Activated CD4-positive, CD25-positive, alpha-beta regulatory T cell treated with anti-CD3 and anti-CD28 coated beads, Interleukin-2, amount 50 U/mL, for 24 hours (primary cell): Measurements from ENCODE around the gene NFKBIL1.
"Not testable (repeated sequence)": the region's sequence is repeated elsewhere in the genome, so short reads cannot be mapped to it uniquely, and the experiment has no call there.

Experiments used
- ATAC-seq, 2 donors: fragments of 150-1000 bp; cut with Tn5 transposase; one replicate each; pipeline ENCODE4 v1.10.0; 2021; ENCODE audit warnings: mild to moderate bottlenecking in 1 of 2, moderate library complexity in 1 of 2

NFKBIL1 gene, protein sequence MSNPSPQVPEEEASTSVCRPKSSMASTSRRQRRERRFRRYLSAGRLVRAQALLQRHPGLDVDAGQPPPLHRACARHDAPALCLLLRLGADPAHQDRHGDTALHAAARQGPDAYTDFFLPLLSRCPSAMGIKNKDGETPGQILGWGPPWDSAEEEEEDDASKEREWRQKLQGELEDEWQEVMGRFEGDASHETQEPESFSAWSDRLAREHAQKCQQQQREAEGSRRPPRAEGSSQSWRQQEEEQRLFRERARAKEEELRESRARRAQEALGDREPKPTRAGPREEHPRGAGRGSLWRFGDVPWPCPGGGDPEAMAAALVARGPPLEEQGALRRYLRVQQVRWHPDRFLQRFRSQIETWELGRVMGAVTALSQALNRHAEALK

DNA sequence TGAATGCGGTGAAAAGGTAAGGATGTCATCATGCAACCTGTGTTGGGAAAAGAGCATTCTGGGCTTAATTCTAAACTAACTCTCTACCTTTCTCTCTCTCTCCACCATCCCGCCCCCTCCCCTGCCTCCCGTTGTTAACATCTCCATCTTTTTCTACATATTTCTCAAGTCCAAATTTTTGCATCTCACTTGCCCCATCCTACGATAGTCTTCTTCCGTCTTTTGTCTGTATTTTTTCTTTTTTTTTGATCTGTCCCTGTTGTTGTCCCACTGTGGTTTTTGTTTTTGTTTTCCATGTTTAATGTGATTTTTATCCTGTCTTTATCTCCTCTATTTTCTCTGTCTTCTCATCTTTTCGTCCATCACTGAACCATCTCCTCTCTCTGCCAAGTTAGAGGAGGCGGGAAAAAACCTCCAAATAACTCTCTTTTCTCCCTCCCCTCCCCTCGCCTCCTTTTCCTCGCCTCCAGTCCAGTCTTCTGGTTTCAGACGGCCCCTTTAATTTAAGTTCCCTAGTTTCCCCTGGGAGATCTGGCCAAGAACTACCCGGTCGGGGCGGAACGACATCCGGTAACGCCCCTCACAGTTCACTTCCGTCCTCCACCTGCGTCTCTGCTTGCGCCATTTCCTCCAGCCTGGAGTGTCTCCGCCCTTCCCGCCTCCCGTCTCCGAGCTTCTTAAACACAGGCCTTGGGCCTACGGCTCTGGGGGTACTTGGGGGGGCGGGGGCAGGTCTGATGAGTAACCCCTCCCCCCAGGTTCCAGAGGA is at the start of gene NFKBIL1:
Gene NFKBIL1 (plus strand): TSS at position 651 of the 769 bp plus-strand sequence. CDS start 87 bp downstream, at position 738.
- ATAC-seq: peak; percentile 91

GRCh38 chr6:31498748-31499147 is 48.7 kb upstream of the NFKBIL1 start:
- ATAC-seq: no peak

GRCh38 chr6:31499648-31500047 is 47.8 kb upstream of the NFKBIL1 start:
- not testable (repeated sequence) for ATAC-seq

DNA sequence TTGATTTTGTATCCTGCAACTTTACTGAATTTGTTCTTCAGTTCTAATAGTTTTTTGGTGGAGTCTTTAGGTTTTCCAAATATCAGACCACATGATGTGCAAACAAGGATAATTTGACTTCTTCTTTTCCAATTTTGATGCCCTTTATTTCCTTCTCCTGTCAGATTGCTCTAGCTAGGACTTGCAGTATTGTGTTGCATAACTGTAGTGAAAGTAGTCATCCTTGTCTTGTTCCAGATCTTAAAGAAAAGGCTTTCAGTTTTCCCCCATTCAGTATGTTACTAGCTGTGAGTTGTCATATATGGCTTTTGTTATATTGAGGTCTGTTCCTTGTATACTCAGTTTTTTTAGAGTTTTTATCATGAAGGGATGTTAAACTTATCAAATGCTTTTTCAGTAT is 44.8 kb upstream of the NFKBIL1 start:
- ATAC-seq: no peak

DNA sequence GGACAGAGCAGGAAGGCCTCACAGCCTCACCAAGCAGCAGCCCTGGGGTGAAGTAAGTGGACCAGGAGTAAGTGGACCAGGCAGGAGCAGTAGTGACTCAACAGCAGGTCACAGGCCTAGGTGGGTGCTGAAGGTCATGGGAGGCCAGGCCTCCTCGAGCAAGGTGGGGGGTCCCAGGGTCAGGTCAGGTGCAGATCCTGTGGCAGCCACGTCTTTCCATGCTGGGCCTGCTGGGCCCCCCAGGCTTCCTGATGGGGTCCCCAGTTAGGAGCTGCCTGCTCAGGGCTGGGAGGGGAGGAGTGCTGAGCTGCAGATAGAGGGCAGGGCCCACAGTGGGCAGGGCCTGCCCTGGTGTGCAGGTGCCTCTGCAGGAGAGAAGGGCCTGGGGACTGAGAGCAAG is 38.4 kb upstream of the NFKBIL1 start:
- ATAC-seq: not testable (repeated sequence)

DNA sequence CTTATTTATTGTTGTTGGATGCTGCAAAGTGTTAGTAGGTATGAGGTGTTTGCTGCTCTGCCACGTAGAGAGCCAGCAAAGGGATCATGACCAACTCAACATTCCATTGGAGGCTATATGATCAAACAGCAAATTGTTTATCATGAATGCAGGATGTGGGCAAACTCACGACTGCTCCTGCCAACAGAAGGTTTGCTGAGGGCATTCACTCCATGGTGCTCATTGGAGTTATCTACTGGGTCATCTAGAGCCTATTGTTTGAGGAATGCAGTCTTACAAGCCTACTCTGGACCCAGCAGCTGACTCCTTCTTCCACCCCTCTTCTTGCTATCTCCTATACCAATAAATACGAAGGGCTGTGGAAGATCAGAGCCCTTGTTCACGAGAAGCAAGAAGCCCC is 37.4 kb upstream of the NFKBIL1 start:
- ATAC-seq: no peak

DNA sequence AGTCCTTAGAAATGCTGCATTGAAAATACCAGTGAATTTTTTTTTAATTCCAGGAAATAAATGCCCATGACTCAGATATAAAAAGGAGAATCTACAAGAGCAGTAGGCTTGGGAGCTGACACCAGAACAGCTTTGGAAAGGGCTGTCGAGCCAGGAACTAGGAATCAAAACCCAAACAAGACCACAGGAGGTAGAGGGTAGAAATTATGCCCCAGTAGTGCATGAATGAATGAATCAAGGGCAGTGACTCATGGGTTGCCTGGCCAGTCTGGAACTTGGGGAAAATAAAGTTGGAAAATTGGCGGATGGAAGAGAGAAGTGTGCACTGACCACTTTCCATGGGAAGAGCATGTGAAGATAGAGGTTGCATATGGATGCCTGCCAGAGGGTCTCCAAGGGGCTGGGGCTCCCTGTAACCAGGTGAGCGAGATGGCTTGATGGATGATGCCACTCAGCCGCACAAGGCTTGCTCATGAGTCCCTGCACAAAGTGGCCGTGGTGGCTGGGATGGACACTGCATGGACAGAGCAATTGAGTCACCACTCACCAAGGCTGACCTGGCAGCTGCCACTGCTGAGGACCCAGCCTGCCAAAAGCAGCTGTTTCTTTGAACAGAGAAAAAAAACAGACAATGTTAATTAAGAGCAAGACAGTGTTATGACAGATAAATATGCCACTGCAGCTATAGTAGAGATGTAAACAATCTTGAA is 33.8 kb upstream of the NFKBIL1 start:
- no peak for ATAC-seq

GRCh38 chr6:31521835-31522234 is 25.6 kb upstream of the NFKBIL1 start:
- no peak for ATAC-seq

- no peak for ATAC-seq
These were observed 21.9 kb upstream of the NFKBIL1 start for GRCh38 chr6:31525553-31525931.

DNA sequence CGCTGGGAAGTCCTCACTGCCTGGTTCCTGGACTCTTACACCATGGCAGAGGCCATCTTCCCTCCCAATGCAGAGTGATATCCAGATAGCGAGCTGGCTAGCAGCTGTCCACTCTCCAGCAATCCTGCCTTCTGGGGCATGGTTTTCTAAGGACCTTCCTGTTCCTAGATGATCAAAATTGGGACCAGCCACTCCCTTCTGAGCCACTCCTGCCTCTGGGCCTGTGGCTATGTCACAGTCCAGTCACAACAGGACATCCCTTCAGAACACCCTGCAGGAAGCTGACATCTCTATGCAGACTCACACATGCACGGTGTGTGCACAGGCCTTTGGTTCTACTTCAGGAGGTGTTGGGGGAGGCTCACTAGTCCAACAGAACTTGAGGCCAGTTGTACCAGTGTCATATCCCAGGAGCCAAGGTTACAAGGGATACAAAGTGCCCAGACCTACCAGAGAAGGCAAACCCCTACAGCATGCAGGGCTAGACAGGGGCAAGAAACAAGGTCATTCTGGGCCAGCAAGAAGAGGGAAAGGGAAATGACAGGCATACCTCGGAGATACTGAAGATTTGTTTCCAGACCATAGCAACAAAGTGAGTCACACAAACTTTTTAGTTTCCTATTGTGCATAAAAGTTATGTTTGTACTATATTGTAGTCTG is 21.3 kb upstream of the NFKBIL1 start:
- ATAC-seq: peak in 1 of 2 donors; percentile 7

DNA sequence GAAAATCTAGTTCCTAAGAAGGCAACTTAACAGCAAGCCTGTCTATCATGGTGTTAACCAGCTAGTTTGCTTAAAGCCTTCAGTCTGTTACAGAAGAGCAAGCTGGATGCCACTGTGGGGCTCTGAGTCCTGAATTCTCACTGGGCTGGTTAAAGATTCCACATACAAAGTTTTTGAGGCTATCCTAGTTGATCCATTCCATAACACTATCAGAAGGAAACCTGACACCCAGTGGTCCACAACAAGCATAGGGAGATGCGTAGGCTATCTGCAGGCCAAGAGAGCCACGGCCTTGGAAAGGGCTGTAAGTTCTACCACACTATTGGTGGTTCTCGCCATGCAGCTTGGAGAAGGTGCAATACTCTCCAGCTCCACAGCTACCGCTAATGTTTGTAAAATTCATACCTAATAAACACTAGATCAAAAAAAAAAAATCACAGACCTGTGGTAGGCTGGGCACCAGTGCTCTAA is 19.1 kb upstream of the NFKBIL1 start:
- ATAC-seq: no peak

GRCh38 chr6:31528821-31529328 is 18.5 kb upstream of the NFKBIL1 start, which contains the start of gene MCCD1:
Gene MCCD1 (plus strand): TSS chr6:31528962. CDS start chr6:31529015, 53 bp downstream.
- no peak for ATAC-seq

DNA sequence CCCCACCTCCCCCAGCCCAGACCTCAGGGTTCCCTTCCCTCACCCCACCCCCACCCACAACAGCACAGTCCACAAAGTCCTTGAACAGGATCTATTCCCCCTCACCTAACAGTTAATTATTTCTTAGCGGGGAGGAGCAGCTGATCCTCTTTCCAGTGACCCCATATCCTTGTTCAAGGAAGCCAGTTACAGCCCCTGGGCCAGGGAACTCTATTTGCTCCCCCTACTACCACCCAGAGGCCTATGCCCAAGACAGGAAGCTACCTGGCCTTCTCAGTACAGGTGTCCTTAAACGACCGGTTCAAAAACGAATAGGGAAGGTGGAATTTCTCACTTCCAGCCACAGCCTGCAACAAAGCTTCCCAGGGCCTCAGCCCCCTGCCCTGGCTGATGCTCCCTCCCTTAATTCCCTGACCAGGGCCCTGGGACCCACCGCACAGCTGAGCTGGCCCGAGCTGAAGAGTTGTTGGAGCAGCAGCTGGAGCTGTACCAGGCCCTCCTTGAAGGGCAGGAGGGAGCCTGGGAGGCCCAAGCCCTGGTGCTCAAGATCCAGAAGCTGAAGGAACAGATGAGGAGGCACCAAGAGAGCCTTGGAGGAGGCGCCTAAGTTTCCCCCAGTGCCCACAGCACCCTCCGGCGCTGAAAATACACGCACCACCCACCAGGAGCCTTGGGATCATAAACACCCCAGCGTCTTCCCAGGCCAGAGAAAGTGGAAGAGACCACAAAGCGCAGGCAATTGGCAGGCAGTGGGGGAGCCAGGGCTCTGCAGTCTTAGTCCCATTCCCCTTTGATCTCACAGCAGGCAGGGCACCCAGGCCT is 17.9 kb upstream of the NFKBIL1 start:
- ATAC-seq: peak in 1 of 2 donors; percentile 7

GRCh38 chr6:31530659-31531058 is 16.7 kb upstream of the NFKBIL1 start:
- no peak for ATAC-seq

DNA sequence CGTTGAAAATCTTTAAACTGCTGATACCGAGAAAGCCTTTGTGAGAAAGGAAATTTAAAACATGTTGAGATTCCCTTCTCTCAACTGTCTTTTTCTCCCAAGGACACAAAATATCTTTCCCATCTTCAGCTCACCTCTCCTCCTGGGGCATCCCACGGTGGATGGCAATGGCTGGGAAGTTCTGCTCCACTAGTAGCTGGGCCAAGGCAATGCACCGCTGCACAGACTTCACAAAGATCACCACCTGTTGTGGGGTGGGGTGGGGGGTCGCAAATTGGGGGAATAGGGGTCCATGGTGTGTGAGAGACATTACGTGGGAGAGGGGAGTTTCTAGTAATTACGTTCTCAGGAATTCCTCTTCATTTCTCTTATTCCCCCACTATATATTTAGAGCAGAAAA is 16.2 kb upstream of the NFKBIL1 start:
- ATAC-seq: no peak

DNA sequence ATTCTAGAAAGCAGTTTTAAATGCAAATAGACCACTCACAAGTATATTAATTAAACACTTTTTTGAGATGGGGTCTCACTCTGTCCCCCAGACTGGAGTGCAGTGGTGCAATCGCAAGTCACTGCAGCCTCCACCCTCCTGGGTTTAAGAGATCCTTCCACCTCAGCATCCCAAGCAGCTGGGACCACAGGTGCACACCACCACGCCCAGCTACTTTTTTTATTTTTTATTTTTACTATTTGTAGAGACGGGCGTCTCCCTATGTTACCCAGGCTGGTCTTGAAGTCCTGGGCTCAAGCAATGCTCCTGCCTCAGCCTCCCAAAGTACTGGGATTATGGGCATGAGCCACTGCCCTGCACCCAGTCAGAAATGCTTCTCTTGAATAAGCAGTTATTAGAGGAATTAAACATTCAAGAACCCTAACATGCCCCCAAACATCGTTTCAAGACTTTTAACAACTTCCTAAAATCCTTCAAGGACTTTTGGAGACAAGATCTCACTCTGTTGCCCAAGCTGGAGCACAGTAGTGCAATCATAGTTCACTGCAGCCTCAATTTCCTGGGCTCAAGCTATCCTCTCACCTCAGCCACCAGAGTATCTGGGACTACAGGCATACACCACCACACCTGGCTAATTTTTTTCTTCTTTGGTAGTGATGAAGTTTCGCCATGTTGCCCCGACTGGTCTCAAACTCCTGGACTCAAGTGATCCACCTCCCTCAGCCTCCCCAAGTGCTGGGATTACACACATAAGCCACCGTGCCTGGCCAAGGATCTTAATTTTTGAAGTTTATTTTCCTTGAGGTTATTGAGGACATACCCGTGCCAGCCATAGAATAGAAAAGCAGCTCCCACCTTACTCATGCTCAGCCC is 15.4 kb upstream of the NFKBIL1 start:
- ATAC-seq: no peak

DNA sequence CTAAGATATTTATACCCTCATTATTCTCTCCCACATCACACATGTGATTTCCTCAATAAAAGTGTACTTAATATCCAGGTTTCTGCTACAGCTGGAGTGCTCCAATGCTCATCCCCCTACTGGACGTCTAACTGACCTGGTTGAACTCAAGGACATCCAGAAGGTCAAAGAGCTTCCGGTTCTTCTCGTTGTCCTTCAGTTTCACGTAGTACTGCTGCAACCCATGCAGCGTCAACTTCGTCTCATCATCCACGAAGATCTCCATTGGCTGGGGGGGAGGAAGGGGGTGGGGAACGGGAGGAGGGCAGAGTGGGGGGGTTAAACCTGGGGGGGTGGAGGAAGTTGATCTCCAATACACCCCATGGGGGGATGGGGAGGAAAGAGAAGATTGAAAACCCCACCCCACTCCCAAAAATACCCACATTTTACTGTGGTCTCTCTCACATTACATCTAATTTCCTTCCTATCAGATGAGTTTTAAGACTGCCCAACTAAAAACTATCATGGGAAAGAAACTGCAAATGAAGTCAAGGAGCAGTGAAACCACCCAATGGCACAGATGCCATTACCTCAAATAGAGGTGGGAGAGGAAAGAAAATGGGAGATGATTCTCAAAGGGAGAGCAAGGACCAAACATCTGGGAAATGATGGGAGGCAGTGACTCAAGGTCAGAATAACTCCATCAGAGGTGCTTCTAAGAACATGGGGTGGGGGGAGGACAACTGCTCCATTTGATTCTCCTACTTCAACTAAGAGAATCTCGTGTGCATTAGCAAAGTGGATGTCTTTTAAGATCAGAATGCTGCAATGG is 14.6 kb upstream of the NFKBIL1 start:
- no peak for ATAC-seq

DNA sequence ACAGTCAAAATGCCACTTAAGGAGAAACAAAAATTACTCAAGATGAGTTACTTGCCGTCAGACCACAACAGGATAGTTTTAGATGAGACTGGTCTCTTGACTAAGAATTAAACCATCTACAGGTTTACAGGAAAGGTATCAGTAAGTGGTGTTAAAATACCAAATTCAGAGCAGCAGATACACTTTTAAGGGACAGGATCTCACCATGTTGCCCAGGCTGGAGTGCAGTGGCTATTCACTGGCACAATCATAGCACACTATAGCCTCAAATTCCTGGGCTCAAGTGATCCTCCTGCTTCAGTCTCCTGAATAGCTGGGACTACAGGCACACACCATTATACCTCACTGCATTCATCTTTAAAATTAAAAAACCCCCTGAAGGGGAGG is 14.0 kb upstream of the NFKBIL1 start:
- ATAC-seq: no peak

DNA sequence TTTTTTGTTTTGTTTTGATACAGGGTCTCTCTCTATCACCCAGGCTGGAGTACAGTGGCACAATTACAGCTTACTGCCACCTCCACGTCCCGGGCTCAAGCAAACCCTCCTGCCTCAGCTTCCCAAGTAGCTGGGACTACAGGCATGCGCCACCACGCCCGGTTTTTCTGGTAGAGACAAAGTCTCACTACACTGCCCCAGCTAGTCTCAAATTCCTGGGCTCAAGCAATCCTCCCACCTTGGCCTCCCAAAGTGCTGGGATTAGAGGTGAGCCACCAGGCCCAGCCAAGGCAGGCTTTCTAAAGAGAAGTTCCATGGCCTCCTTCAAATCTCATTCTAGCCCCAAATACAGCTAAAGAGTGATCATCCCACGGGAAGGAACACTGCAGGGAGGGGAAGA is 13.4 kb upstream of the NFKBIL1 start:
- ATAC-seq: no peak
